ENCODE results near the gene CRACR2A.
A peak's percentile ranks its signal among the peaks of the same experiment; 100 is the strongest.

CRACR2A gene

GRCh38 chr12:3759878-3760277 is 7.0 kb upstream of the CRACR2A start:
- Mint-ChIP-seq H3K4me1 (peaks cover 9% of the 10 kb centered on the region), H3K36me3 (ENCODE audit: low read depth) (no peaks in the 10 kb centered on the region), H3K4me3 (no peak overlapping the region)

GRCh38 chr12:3757261-3757660 is 4.4 kb upstream of the CRACR2A start:
- Mint-ChIP-seq H3K36me3 (ENCODE audit: low read depth) (no peaks in the 10 kb centered on the region), H3K9me3 (no peaks in the 10 kb centered on the region), H3K27ac (no peak overlapping the region), H3K4me3 (no peak overlapping the region), H3K4me1 (peaks cover 21% of the 10 kb centered on the region), H3K27me3 (ENCODE audit: low read depth) (peaks cover 2% of the 10 kb centered on the region)
- TF ChIP-seq, protein P1, sequence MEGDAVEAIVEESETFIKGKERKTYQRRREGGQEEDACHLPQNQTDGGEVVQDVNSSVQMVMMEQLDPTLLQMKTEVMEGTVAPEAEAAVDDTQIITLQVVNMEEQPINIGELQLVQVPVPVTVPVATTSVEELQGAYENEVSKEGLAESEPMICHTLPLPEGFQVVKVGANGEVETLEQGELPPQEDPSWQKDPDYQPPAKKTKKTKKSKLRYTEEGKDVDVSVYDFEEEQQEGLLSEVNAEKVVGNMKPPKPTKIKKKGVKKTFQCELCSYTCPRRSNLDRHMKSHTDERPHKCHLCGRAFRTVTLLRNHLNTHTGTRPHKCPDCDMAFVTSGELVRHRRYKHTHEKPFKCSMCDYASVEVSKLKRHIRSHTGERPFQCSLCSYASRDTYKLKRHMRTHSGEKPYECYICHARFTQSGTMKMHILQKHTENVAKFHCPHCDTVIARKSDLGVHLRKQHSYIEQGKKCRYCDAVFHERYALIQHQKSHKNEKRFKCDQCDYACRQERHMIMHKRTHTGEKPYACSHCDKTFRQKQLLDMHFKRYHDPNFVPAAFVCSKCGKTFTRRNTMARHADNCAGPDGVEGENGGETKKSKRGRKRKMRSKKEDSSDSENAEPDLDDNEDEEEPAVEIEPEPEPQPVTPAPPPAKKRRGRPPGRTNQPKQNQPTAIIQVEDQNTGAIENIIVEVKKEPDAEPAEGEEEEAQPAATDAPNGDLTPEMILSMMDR (IDR thresholded peaks at IDR 0.05; ENCODE audit: unreplicated experiment in 3 of 3), result no peak

More at GRCh38 chr12:3759878-3760277, 7.0 kb upstream of the CRACR2A start:
- Mint-ChIP-seq H3K27ac (no peak overlapping the region), H3K9me3 (no peaks in the 10 kb centered on the region), H3K27me3 (ENCODE audit: low read depth) (no peaks in the 10 kb centered on the region)
- TF ChIP-seq, protein P1 (IDR thresholded peaks at IDR 0.05; ENCODE audit: unreplicated experiment in 3 of 3), result no peak

GRCh38 chr12:3755898-3756297 is 3.0 kb upstream of the CRACR2A start:
- TF ChIP-seq, protein P1 (IDR thresholded peaks at IDR 0.05; ENCODE audit: unreplicated experiment in 3 of 3), result no peak
- peaks cover 20% of the 10 kb centered on the region for H3K4me1 Mint-ChIP-seq
- H3K4me3 Mint-ChIP-seq, result no peak overlapping the region
- no peaks in the 10 kb centered on the region for H3K9me3 Mint-ChIP-seq
- peaks cover 16% of the 10 kb centered on the region for H3K27me3 Mint-ChIP-seq (ENCODE audit: low read depth)
- no peak overlapping the region for H3K27ac Mint-ChIP-seq
- no peaks in the 10 kb centered on the region for H3K36me3 Mint-ChIP-seq (ENCODE audit: low read depth)

DNA sequence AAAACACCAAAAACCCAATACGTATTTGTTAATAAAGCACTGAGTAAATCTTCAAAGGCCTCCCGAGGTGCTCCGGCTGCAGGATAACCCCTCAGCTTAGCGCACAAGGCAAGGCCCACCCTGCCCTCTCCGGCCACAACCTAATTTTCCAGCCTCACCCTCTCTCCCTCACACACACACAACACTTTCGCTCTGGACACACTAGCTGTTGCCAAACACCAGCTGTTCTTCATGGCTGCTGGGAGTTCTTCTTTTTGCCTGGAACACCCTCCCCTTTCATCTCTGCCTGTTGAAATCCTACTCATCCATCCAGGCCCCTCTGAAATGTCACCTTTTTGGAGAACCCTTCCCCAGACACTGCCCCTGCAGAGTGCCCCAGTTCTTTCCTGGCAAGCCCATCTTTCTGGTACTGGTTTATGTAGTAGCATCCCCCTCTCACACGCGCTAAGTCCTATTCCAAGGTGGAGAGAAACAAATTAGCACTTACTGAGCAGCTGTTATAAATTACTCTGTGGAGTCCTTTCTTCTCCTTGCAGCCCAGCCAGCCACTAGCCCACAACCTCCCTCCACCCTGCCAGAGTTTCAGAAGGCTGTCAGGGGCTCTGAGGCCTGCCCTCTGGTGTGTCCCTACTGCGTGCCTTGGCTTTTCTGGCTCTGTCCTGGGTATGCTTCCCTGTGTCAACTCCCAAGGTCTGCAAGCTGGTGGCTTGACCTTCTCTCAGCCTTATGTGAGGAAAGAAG is 805 bp upstream of the CRACR2A start:
- Mint-ChIP-seq H3K27me3 (ENCODE audit: low read depth) (peaks cover 22% of the 10 kb centered on the region), H3K4me1 (peaks cover 16% of the 10 kb centered on the region), H3K9me3 (no peaks in the 10 kb centered on the region), H3K27ac (peak overlapping the region in 2 of 3 experiments; percentile 50 to 72), H3K4me3 (peak overlapping the region; percentile 61 to 75 (median 73)), H3K36me3 (ENCODE audit: low read depth) (no peaks in the 10 kb centered on the region)
- TF ChIP-seq, protein P1 (IDR thresholded peaks at IDR 0.05; ENCODE audit: unreplicated experiment in 3 of 3), result no peak

GRCh38 chr12:3752096-3752709 is 706 bp downstream of the CRACR2A start:
- H3K36me3 Mint-ChIP-seq (ENCODE audit: low read depth), result no peaks in the 10 kb centered on the region
- TF ChIP-seq, protein P1 (IDR thresholded peaks at IDR 0.05; ENCODE audit: unreplicated experiment in 3 of 3), result no peak
- peak overlapping the region; percentile 61 to 84 (median 80) for H3K4me3 Mint-ChIP-seq
- H3K27me3 Mint-ChIP-seq (ENCODE audit: low read depth), result peaks cover 26% of the 10 kb centered on the region
- H3K9me3 Mint-ChIP-seq, result no peaks in the 10 kb centered on the region
- peaks cover 16% of the 10 kb centered on the region for H3K4me1 Mint-ChIP-seq
- no peak overlapping the region for H3K27ac Mint-ChIP-seq
